Gastrocnemius medialis (tissue), 4 donors: ENCODE results near the gene UGT1A1.

ENCODE experiments used
- CTCF ChIP-seq, 5 experiments: fragments of 450-650 bp in 3 of 5; fragments of 200-600 bp in 2 of 5; sonication (generic) in 2 of 5; IDR thresholded peaks in 4 of 5; conservative IDR thresholded peaks in 1 of 5; 1 replicate in 4 of 5; 2 replicates in 1 of 5; pipeline ENCODE4 v1.5.1; 2016 to 2019; ENCODE audit warnings: antibody characterized with exemption in 5 of 5, mild to moderate bottlenecking in 3 of 5, moderate library complexity in 3 of 5
- POLR2A ChIP-seq, 2 donors: fragments of 450-650 bp; IDR thresholded peaks; one replicate each; pipeline ENCODE4 v1.6.1; 2017; ENCODE audit warnings: antibody characterized with exemption in 2 of 2, mild to moderate bottlenecking in 2 of 2, moderate library complexity in 2 of 2

DNA sequence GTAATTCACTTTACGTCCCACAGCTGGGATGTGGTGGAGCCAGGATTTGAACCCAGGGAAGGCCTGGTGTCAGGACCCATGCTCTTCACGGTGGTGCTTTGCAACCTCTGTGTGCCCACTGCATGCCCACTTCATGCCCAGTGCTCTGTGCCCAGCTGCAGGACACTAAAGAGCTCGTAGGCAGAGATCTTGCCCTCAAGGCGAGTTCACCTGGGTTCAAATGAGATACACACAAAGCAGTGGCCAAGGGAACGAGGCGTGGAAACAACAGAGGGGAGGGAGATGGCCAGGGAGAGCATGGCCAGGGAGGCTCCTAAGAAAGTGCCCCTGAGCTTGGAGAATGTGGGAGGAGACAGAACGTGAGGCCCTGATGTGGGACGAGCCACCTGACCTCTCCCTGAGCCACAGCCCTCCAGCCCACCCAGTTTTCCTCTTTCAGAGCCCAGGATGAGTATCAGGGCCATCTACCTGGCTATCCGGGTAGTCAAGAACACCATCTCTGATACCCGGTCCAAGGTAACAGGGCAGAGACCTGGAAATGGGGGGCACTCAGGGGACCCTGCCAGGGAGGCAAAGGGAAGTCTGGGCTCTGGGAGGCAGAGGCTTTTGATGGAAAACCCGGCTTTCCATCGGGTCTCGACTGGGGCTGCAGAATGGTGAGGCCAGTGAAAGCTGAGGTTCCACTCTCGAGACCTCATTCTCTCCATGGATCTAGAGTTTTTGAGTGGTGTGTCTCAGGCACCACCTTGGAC, 38.4 kb downstream of the UGT1A1 start:
- TF ChIP-seq CTCF (IDR thresholded peaks at IDR 0.05 in 4 of 5, conservative IDR thresholded peaks at IDR 0.05 in 1 of 5) (no peak), POLR2A (IDR thresholded peaks at IDR 0.05) (no peak)
